ENCODE measurements around the gene ADH1C.
"Not testable (repeated sequence)": the region's sequence is repeated elsewhere in the genome, so short reads cannot be mapped to it uniquely, and the experiment has no call there.

ADH1C gene

DNA sequence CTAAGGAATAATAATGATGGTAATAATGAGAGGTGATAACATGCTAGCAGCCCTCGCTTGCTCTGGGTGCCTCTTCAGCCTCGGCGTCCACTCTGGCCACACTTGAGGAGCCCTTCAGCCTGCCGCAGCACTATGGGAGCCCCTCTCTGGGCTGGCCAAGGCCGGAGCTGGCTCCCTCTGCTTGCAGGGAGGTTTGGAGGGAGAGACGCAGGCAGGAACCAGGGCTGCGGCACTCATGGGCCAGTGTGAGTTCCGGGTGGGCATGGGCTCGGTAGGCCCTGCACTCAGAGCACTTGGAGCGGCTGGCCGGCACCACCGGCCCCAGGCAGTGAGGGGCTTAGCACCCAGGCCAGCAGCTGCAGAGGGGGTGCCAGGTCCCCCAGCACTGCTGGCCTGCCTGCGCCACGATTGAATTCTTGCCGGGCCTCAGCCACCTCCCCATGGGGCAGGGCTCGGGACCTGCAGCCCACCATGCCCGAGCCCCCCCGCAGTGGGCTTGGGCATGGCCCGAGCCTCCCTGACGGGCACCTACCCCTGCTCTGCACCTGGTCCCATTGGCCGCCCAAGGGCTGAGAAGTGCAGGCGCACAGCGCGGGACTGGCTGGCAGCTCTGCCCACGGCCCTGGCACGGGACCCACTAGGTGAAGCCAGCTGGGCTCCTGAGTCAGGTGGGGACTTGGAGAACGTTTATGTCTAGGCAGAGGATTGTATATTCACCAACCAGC is 7.1 kb upstream of the ADH1C start:
- DNase-seq (ENCODE audit: low read depth in 2 of 2), result no peak

DNA sequence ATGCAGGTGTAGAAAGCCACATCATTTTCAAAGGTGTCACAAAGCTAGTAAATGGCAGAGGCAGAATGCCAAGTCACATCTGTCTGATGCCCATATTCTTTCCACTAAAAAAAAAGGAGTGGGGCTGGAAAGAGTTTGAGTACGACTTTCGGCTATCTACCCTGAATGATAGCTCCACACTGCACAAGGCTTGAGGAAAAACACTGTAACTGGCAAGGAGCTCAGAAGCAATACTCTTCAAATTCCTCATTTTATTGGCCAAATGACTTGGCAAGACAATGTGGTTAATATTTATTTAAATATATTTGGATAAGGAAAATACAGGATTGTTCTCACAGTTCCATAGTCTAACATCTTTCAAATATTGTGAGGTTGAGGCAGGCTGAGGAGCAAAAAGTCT is 5.4 kb upstream of the ADH1C start:
- DNase-seq (ENCODE audit: low read depth in 2 of 2), result no peak
- H3K4me3 ChIP-seq (replicated peaks in 1 of 2; ENCODE audit: low read depth in 2 of 2, low read length in 2 of 2), result no peak overlapping the region
- TF ChIP-seq, protein P1, sequence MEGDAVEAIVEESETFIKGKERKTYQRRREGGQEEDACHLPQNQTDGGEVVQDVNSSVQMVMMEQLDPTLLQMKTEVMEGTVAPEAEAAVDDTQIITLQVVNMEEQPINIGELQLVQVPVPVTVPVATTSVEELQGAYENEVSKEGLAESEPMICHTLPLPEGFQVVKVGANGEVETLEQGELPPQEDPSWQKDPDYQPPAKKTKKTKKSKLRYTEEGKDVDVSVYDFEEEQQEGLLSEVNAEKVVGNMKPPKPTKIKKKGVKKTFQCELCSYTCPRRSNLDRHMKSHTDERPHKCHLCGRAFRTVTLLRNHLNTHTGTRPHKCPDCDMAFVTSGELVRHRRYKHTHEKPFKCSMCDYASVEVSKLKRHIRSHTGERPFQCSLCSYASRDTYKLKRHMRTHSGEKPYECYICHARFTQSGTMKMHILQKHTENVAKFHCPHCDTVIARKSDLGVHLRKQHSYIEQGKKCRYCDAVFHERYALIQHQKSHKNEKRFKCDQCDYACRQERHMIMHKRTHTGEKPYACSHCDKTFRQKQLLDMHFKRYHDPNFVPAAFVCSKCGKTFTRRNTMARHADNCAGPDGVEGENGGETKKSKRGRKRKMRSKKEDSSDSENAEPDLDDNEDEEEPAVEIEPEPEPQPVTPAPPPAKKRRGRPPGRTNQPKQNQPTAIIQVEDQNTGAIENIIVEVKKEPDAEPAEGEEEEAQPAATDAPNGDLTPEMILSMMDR (IDR thresholded peaks at IDR 0.05; ENCODE audit: low read depth, low read length), result no peak

More for the DNA sequence above, 7.1 kb upstream of the ADH1C start:
- no peak overlapping the region for H3K4me3 ChIP-seq (replicated peaks in 1 of 2; ENCODE audit: low read depth in 2 of 2, low read length in 2 of 2)
- TF ChIP-seq, protein P1 (IDR thresholded peaks at IDR 0.05; ENCODE audit: low read depth, low read length), result no peak

DNA sequence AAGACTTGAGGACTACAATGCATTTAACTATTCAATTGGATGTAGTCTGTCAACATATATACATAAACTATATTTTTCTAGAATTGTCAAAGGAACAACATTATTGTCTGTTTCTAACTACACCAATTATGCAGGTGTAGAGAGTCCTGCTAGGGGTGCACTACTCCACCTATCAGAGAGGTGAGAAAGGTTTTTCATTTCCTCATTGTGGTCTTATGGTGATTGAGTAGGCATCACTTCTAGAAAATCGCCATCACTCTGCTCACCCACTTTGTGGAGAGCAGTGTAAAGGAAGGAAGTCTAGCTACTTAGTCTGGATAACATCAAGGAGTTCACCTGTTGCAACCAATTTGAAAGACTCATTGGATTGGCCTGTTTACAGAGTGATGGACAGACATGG is 4.4 kb upstream of the ADH1C start:
- no peak for DNase-seq (ENCODE audit: low read depth in 2 of 2)
- no peak overlapping the region for H3K4me3 ChIP-seq (replicated peaks in 1 of 2; ENCODE audit: low read depth in 2 of 2, low read length in 2 of 2)
- TF ChIP-seq, protein P1 (IDR thresholded peaks at IDR 0.05; ENCODE audit: low read depth, low read length), result no peak

DNA sequence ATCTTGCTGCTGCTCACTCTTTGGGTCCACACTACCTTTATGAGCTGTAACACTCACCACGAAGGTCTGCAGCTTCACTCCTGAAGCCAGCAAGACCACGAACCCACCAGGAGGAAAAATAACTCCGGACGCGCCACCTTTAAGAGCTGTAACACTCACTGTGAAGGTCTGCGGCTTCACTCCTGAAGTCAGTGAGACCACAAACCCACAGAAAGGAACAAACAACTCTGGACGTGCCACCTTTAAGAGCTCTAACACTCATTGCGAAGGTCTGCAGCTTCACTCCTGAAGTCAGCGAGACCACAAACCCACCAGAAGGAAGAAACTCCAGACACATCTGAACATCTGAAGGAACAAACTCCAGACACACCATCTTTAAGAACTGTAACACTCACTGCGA is 3.6 kb upstream of the ADH1C start:
- DNase-seq (ENCODE audit: low read depth in 2 of 2); H3K4me3 ChIP-seq (replicated peaks in 1 of 2; ENCODE audit: low read depth in 2 of 2, low read length in 2 of 2): not testable (repeated sequence)

DNA sequence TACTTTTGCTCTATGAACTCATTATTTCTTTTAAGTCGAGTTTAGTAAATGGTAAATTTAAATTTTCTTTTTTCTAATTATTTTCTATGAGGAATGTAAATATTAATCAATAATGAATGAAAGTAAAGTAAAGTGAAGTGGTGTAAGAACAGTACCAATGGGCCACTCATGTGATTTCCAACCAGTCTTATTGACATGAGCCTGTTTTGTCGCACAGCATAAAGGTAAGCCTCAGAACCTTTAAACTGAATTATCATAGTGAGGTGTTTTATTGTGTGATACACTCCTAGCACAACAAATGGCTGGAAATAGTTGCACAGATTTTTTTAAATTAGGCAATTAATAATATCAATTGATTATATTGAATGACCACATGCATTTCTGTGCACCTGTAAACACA is 1.1 kb downstream of the ADH1C start:
- no peak overlapping the region for H3K4me3 ChIP-seq (replicated peaks in 1 of 2; ENCODE audit: low read depth in 2 of 2, low read length in 2 of 2)
- TF ChIP-seq, protein P1 (IDR thresholded peaks at IDR 0.05; ENCODE audit: low read depth, low read length), result no peak
- DNase-seq (ENCODE audit: low read depth in 2 of 2), result no peak

DNA sequence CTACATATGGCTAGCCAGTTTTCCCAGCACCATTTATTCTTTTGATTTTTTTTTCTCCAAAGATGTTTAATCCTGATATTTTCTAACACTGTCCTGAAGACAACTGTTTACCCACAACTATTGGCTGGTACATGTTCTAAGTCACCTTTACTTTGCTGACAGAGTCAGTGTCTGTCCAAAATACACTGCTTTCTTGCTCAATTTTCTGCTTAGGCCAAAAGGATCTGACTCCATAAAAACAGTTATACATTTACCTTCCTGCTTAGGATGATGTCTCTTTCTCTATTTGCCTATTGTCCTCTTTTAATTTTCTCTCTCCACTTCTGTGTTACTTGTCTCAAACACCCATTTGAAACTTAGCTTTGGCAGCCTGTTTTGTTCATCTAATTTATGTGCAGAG is 3.2 kb downstream of the ADH1C start:
- H3K4me3 ChIP-seq (replicated peaks in 1 of 2; ENCODE audit: low read depth in 2 of 2, low read length in 2 of 2), result no peak overlapping the region
- no peak for DNase-seq (ENCODE audit: low read depth in 2 of 2)
- TF ChIP-seq, protein P1 (IDR thresholded peaks at IDR 0.05; ENCODE audit: low read depth, low read length), result no peak

DNA sequence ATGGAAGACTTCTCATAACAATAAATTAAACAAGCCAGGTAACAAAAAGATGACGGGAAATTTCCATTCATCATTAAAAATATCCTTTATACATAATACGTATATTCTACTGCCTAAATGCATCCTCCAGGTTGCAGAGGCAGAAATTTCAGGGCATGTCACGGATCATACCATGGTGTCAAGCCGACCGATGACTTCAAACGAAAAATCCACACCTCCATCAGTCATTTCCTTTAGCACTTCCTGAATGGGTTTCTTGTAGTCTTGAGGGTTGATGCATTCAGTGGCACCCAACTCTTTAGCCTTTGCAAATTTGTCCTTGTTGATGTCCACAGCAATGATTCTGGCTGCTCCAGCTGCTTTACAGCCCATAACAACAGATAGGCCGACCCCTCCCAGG is 9.9 kb downstream of the ADH1C start:
- H3K4me3 ChIP-seq (replicated peaks in 1 of 2; ENCODE audit: low read depth in 2 of 2, low read length in 2 of 2); DNase-seq (ENCODE audit: low read depth in 2 of 2): not testable (repeated sequence)

DNA sequence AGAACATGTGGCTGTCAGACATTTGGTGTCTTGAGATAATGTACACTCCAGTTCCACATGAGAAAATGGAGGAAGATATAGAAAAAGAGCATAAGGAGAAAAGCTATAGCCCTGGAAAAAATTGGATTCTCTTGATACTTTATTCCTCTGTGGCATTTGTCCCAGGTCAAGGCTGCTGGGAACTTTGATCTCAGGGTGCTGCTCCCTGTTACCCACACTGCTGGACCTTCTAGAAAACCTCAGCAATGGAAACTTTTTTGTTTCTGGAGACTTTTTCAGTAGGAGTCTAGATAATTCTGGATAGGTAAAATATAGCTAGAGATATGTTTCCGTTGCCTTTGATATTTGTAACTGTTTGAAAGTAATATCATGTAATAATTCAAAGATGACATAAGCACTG is 11.1 kb downstream of the ADH1C start:
- H3K4me3 ChIP-seq (replicated peaks in 1 of 2; ENCODE audit: low read depth in 2 of 2, low read length in 2 of 2), result no peak overlapping the region
- TF ChIP-seq, protein P1 (IDR thresholded peaks at IDR 0.05; ENCODE audit: low read depth, low read length), result no peak
- no peak for DNase-seq (ENCODE audit: low read depth in 2 of 2)
